HCT116 (cell line): Measurements from ENCODE around the gene FOXK1. TPM values are rescaled to one million over a fixed set of nuclear protein-coding genes. Genes with fewer than 3 reads are reported as not detected.

ENCODE experiments used
- ATAC-seq: fragments of 200-7000 bp; cut with Tn5 transposase; 2 replicates; pipeline ENCODE4 v1.9.1; 2020; ENCODE audit warnings: mild to moderate bottlenecking, moderate library complexity
- BruUV-seq: library from RNA; stranded (reverse); fragments of 400-500 nt; replicated peaks from 2 replicates; lab custom pipeline; 2021; lab: Mats Ljungman, UMichigan
- CTCF ChIA-PET: fragments of 300-600 bp; sonication (Branson Sonifier 250); formaldehyde crosslinking; loops from one replicate; lab custom pipeline; 2021; ENCODE audit warnings: antibody characterized with exemption; lab: Charles Lee
- POLR2A ChIA-PET: fragments of 300-600, 350-600 bp; sonication (Branson Sonifier 250); formaldehyde crosslinking; loops from one replicate; lab custom pipeline; 2021; ENCODE audit warnings: antibody characterized with exemption; lab: Charles Lee
- RAD21 ChIA-PET, 2 experiments: fragments of 300-600 bp; sonication (Branson Sonifier 250); formaldehyde crosslinking; loops; one replicate each; lab custom pipeline; 2023; ENCODE audit warnings: low total read pairs in 2 of 2; ENCODE audit not compliant: uncharacterized antibody in 2 of 2, unreplicated experiment in 2 of 2, low non-redundant PET in 1 of 2; lab: Charles Lee
- DNase-seq: peaks from one replicate; pipeline ENCODE4 v3.0.0-alpha.2; 2010; ENCODE audit warnings: low read depth, low spot score
- H2AFZ ChIP-seq: fragments of 200-600 bp; shearing (Covaris generic), sonication (generic); 2 replicates; pipeline ENCODE4 v1.6.1; 2017; ENCODE audit warnings: low read depth, mixed run types, mixed read lengths, antibody characterized with exemption, low read length; ENCODE audit not compliant: poor library complexity, severe bottlenecking
- H3K27ac ChIP-seq: 2 replicates; pipeline ENCODE4 v1.5.1; 2012; ENCODE audit warnings: low read depth, low read length
- H3K27me3 ChIP-seq: fragments of 200-600 bp; sonication (generic); 2 replicates; pipeline ENCODE4 v1.6.1; 2016; ENCODE audit warnings: mixed run types, low read length, mixed read lengths; ENCODE audit not compliant: insufficient read depth
- H3K36me3 ChIP-seq, 2 experiments: fragments of 200-500 bp in 1 of 2; fragments of 200-600 bp in 1 of 2; sonication (Bioruptor generic) in 1 of 2; sonication (generic) in 1 of 2; 2 replicates each; pipeline versions ENCODE4 v1.5.1 to v1.6.1; 2014 to 2016; ENCODE audit warnings: low read length in 2 of 2, inconsistent platforms in 1 of 2, mixed read lengths in 1 of 2, mixed run types in 1 of 2; ENCODE audit not compliant: insufficient read depth in 2 of 2, control insufficient read depth in 1 of 2
- H3K4me1 ChIP-seq, 2 experiments: fragments of 200-600 bp in 1 of 2; sonication (generic) in 1 of 2; 2 replicates each; pipeline versions ENCODE4 v1.5.1 to v1.6.1; 2012 to 2017; ENCODE audit warnings: low read length in 2 of 2, inconsistent platforms in 1 of 2, mild to moderate bottlenecking in 1 of 2, mixed read lengths in 1 of 2, mixed run types in 1 of 2, moderate library complexity in 1 of 2; ENCODE audit not compliant: insufficient read depth in 2 of 2, control insufficient read depth in 1 of 2
- H3K4me2 ChIP-seq: fragments of 200-600 bp; sonication (generic); 2 replicates; pipeline ENCODE4 v1.6.1; 2017; ENCODE audit warnings: mixed run types, low read length, mixed read lengths
- H3K4me3 ChIP-seq, 2 experiments: fragments of 200-600 bp in 1 of 2; sonication (generic) in 1 of 2; replicated peaks in 1 of 2; 2 replicates each; pipeline ENCODE4 v1.5.1; 2011 to 2016; ENCODE audit warnings: low read length in 2 of 2, control low read depth in 1 of 2, low read depth in 1 of 2, mild to moderate bottlenecking in 1 of 2, mixed read lengths in 1 of 2, mixed run types in 1 of 2
- H3K79me2 ChIP-seq: fragments of 200-600 bp; sonication (generic); 2 replicates; pipeline ENCODE4 v1.6.1; 2017; ENCODE audit warnings: mild to moderate bottlenecking, mixed run types, low read length, moderate library complexity, mixed read lengths; ENCODE audit not compliant: insufficient read depth
- H3K9ac ChIP-seq: fragments of 200-600 bp; sonication (generic); 2 replicates; pipeline ENCODE4 v1.6.1; 2016; ENCODE audit warnings: low read length, mixed read lengths
- H3K9me2 ChIP-seq: fragments of 200-600 bp; sonication (generic), shearing (Covaris generic); 2 replicates; pipeline ENCODE4 v1.6.1; 2017; ENCODE audit warnings: mixed run types, mild to moderate bottlenecking, moderate library complexity; ENCODE audit not compliant: insufficient read depth
- H3K9me3 ChIP-seq, 2 experiments: fragments of 200-500 bp in 1 of 2; fragments of 200-600 bp in 1 of 2; sonication (Bioruptor generic) in 1 of 2; sonication (generic) in 1 of 2; 2 replicates each; pipeline ENCODE4 v1.6.1; 2014 to 2017; ENCODE audit warnings: low read length in 2 of 2, mixed read lengths in 2 of 2, inconsistent platforms in 1 of 2, low read depth in 1 of 2, mild to moderate bottlenecking in 1 of 2, mixed run types in 1 of 2, moderate library complexity in 1 of 2; ENCODE audit not compliant: control insufficient read depth in 1 of 2, insufficient read depth in 1 of 2
- H4K20me1 ChIP-seq: fragments of 200-600 bp; sonication (generic), shearing (Covaris generic); 2 replicates; pipeline ENCODE4 v1.6.1; 2017; ENCODE audit warnings: mixed run types, mild to moderate bottlenecking, moderate library complexity; ENCODE audit not compliant: insufficient read depth
- ATF3 ChIP-seq: IDR thresholded peaks from 2 replicates; pipeline ENCODE4 v1.6.1; 2012
- CTCF ChIP-seq, 3 experiments: fragments of 200-600 bp in 1 of 3; sonication (generic) in 1 of 3; IDR thresholded peaks in 2 of 3; conservative IDR thresholded peaks in 1 of 3; 2 replicates each; pipeline ENCODE4 v1.5.1; 2012 to 2017; ENCODE audit warnings: low read depth in 2 of 3, low read length in 2 of 3, antibody characterized with exemption in 1 of 3, borderline replicate concordance in 1 of 3, control low read depth in 1 of 3, mild to moderate bottlenecking in 1 of 3, mixed read lengths in 1 of 3, mixed run types in 1 of 3, moderate library complexity in 1 of 3; ENCODE audit not compliant: insufficient read depth in 1 of 3
- EGR1 ChIP-seq: IDR thresholded peaks from 2 replicates; pipeline ENCODE4 v1.6.1; 2012; ENCODE audit warnings: low read depth
- ELF1 ChIP-seq: IDR thresholded peaks from 2 replicates; pipeline ENCODE4 v1.6.1; 2012; ENCODE audit warnings: low read depth, borderline replicate concordance
- EZH2 ChIP-seq: fragments of 200-600 bp; sonication (generic); IDR thresholded peaks from 2 replicates; pipeline ENCODE4 v1.6.1; 2017; ENCODE audit warnings: antibody characterized with exemption, mixed run types
- EZH2phosphoT487 ChIP-seq: fragments of 200-600 bp; IDR thresholded peaks from 2 replicates; pipeline ENCODE4 v1.6.1; 2018; ENCODE audit warnings: antibody characterized with exemption, borderline replicate concordance
- FOSL1 ChIP-seq: IDR thresholded peaks from 2 replicates; pipeline ENCODE4 v1.6.1; 2012; ENCODE audit warnings: low read depth
- JUND ChIP-seq: IDR thresholded peaks from 2 replicates; pipeline ENCODE4 v1.6.1; 2012
- POLR2A ChIP-seq: IDR thresholded peaks from 2 replicates; pipeline ENCODE4 v1.7.0; 2011; ENCODE audit warnings: borderline replicate concordance; ENCODE audit not compliant: insufficient read depth, insufficient read length; ENCODE audit errors: extremely low read depth
- SIN3A ChIP-seq: IDR thresholded peaks from 2 replicates; pipeline ENCODE4 v1.6.1; 2012; ENCODE audit warnings: low read depth
- SP1 ChIP-seq: IDR thresholded peaks from 2 replicates; pipeline ENCODE4 v1.6.1; 2012; ENCODE audit warnings: low read depth
- YY1 ChIP-seq: IDR thresholded peaks from 2 replicates; pipeline ENCODE4 v1.6.1; 2011; ENCODE audit warnings: low read length, low read depth, moderate library complexity, mild to moderate bottlenecking; ENCODE audit not compliant: insufficient replicate concordance; ENCODE audit errors: extremely low read depth
- ZBTB33 ChIP-seq: IDR thresholded peaks from 2 replicates; pipeline ENCODE4 v1.6.1; 2011; ENCODE audit warnings: mild to moderate bottlenecking, low read length, moderate library complexity; ENCODE audit not compliant: insufficient replicate concordance; ENCODE audit errors: extremely low read depth
- ZFX ChIP-seq: fragments of 450-650 bp; IDR thresholded peaks from 2 replicates; pipeline ENCODE4 v1.6.1; 2017
- ZNF274 ChIP-seq: fragments of 200-500 bp; sonication (Bioruptor generic); IDR thresholded peaks from 2 replicates; pipeline ENCODE4 v1.6.1; 2014; ENCODE audit warnings: mild to moderate bottlenecking, low read depth, low read length, inconsistent platforms
- intact Hi-C: fragments of 100-400 bp; cut with micrococcal nuclease; formaldehyde crosslinking; loops from 2 replicates; pipeline ENCODE4 v1.10.0; 2022
- total RNA-seq: library from RNA; stranded (reverse); gene quantifications from one replicate; pipeline ENCODE4 v1.2.1, GENCODE V29; 2021; ENCODE audit not compliant: unreplicated experiment

The FOXK1 gene
- total RNA-seq, 1 experiment from 2014 or later = 60.5 TPM

DNA sequence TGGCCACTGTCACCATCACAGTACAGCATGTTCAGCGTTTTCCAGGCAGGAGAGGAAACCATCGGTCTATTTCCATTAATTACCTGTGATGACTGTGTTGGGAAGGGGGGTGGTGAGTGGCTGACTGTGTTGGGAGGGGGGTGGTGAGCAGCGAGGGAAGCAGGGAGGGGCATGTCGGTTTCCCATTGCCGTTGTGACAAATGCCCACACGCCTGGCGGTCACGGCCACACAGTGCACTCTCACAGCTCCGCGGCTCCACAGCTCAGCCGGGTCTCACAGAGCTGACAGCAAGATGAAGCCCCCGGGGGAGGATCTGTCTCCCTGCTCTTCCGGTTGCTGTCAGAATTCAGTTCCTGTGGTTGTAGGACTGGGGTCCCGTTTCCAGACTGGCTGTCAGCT lies 132.3 kb downstream of the FOXK1 start:
- Histone ChIP-seq H3K9me2 (no peaks in the 10 kb centered on the region), H3K9me3 (no peaks in the 10 kb centered on the region), H3K4me1 (no peaks in the 10 kb centered on the region), H3K4me3 (no peak overlapping the region), H3K79me2 (no peaks in the 10 kb centered on the region), H3K9ac (no peak overlapping the region), H2AFZ (no peak overlapping the region), H4K20me1 (no peaks in the 10 kb centered on the region), H3K4me2 (no peak overlapping the region)
- no TSS peak for BruUV-seq
- intact Hi-C loops = no loop called here
- ChIA-PET RAD21 (no interaction called here), POLR2A (no interaction called here)
- ATAC-seq (no peak), DNase-seq (no peak)
- TF ChIP-seq EGR1 (no peak), EZH2 (no peak), SIN3A (no peak), EZH2phosphoT487 (no peak), ZFX (no peak), CTCF (IDR thresholded peaks at IDR 0.05 in 2 of 3, conservative IDR thresholded peaks at IDR 0.05 in 1 of 3; ENCODE audit: borderline replicate concordance in 1 of 3, insufficient read depth in 1 of 3, low read depth in 2 of 3, low read length in 2 of 3) (no peak), ELF1 (no peak), ATF3 (no peak), JUND (no peak), YY1 (no peak), ZBTB33 (no peak), FOSL1 (no peak), ZNF274 (no peak), POLR2A (no peak), SP1 (no peak)
- TF ChIP-seq, all 23 proteins: peak for 0
- Histone ChIP-seq H3K36me3 (no peaks in the 10 kb centered on the region), H3K27me3 (no peaks in the 10 kb centered on the region), H3K27ac (no peak overlapping the region)
- CTCF ChIA-PET = no interaction called here
